OCI-LY1 (cell line): ENCODE measurements around the gene PRKCE.

Experiments
- CTCF ChIP-seq: fragments of 200-600 bp; sonication (generic), shearing (Covaris generic); IDR thresholded peaks from 2 replicates; pipeline ENCODE4 v1.5.1; 2017; ENCODE audit warnings: mild to moderate bottlenecking, antibody characterized with exemption, low read length, moderate library complexity, mixed read lengths
- EZH2 ChIP-seq: fragments of 200-600 bp; sonication (generic), shearing (Covaris generic); IDR thresholded peaks from 2 replicates; pipeline ENCODE4 v1.8.0; 2017; ENCODE audit warnings: borderline replicate concordance, mixed run types, mild to moderate bottlenecking, antibody characterized with exemption, low read length, moderate library complexity, mixed read lengths

GRCh38 chr2:45909677-45910191, 258.3 kb downstream of the PRKCE start:
- no peak for TF ChIP-seq CTCF
- TF ChIP-seq EZH2, result no peak
